WTC11 (cell line): ENCODE results near the gene CDYL. TPM values are rescaled to one million over a fixed set of nuclear protein-coding genes. Genes with fewer than 3 reads are reported as not detected.

Experiments used
- ATAC-seq: fragments of 200-7000 bp; cut with Tn5 transposase; 2 replicates; pipeline ENCODE4 v1.10.0; 2021; ENCODE audit warnings: mild to moderate bottlenecking, moderate library complexity
- CTCF ChIA-PET: fragments of 300-600 bp; sonication (Branson Sonifier 250); formaldehyde crosslinking; loops from one replicate; lab custom pipeline; 2021; ENCODE audit warnings: antibody characterized with exemption; lab: Charles Lee
- POLR2A ChIA-PET: fragments of 350-600 bp; sonication (Branson Sonifier 250); formaldehyde crosslinking; loops from one replicate; lab custom pipeline; 2021; ENCODE audit warnings: antibody characterized with exemption; lab: Charles Lee
- DNase-seq: peaks from one replicate; pipeline ENCODE4 v3.0.0; 2021; ENCODE audit warnings: low spot score
- H3K27ac Mint-ChIP-seq: 2 replicates; pipeline ENCODE4 v1.8.0; 2021; ENCODE audit warnings: mixed read lengths
- H3K27me3 Mint-ChIP-seq: 2 replicates; pipeline ENCODE4 v1.8.0; 2021; ENCODE audit warnings: low read depth, mild to moderate bottlenecking, moderate library complexity, mixed read lengths
- H3K36me3 Mint-ChIP-seq: 2 replicates; pipeline ENCODE4 v1.8.0; 2021; ENCODE audit warnings: mixed read lengths
- H3K4me1 Mint-ChIP-seq: 2 replicates; pipeline ENCODE4 v1.8.0; 2022; ENCODE audit warnings: mixed read lengths
- H3K4me3 Mint-ChIP-seq: 2 replicates; pipeline ENCODE4 v1.8.0; 2021; ENCODE audit warnings: mild to moderate bottlenecking, moderate library complexity, mixed read lengths
- H3K9me3 Mint-ChIP-seq: 2 replicates; pipeline ENCODE4 v1.8.0; 2021; ENCODE audit warnings: mixed read lengths
- ATF6 ChIP-seq: sonication (generic); formaldehyde crosslinking; IDR thresholded peaks from 2 replicates; pipeline ENCODE4 v1.8.1; 2023; ENCODE audit warnings: mild to moderate bottlenecking, missing genetic modification reagents
- CBFB ChIP-seq: sonication (generic); formaldehyde crosslinking; IDR thresholded peaks from 2 replicates; pipeline ENCODE4 v1.8.1; 2022; ENCODE audit warnings: mild to moderate bottlenecking, low read depth, missing genetic modification reagents
- CREB1 ChIP-seq: sonication (generic); formaldehyde crosslinking; IDR thresholded peaks from 2 replicates; pipeline ENCODE4 v1.8.0; 2023; ENCODE audit warnings: mild to moderate bottlenecking, missing genetic modification reagents
- GTF2I ChIP-seq: fragments of 250-450 bp; sonication (Bioruptor Pico); conservative IDR thresholded peaks from 2 replicates; pipeline ENCODE4 v1.4.0; 2021; ENCODE audit warnings: mild to moderate bottlenecking
- HMGXB4 ChIP-seq: sonication (generic); formaldehyde crosslinking; IDR thresholded peaks from 2 replicates; pipeline ENCODE4 v1.8.1; 2023; ENCODE audit warnings: mild to moderate bottlenecking, moderate library complexity, missing genetic modification reagents
- IRF2 ChIP-seq: sonication (generic); formaldehyde crosslinking; IDR thresholded peaks from 2 replicates; pipeline ENCODE4 v1.8.0; 2022; ENCODE audit warnings: low read depth, missing genetic modification reagents, borderline replicate concordance
- KAT7 ChIP-seq: sonication (generic); formaldehyde crosslinking; IDR thresholded peaks from 2 replicates; pipeline ENCODE4 v1.8.1; 2023; ENCODE audit warnings: missing genetic modification reagents, mild to moderate bottlenecking, borderline replicate concordance
- MLX ChIP-seq: sonication (generic); formaldehyde crosslinking; IDR thresholded peaks from 2 replicates; pipeline ENCODE4 v1.8.1; 2023; ENCODE audit warnings: mild to moderate bottlenecking, missing genetic modification reagents, moderate library complexity
- MXD4 ChIP-seq: fragments of 250-450 bp; sonication (Bioruptor Pico); IDR thresholded peaks from 2 replicates; pipeline ENCODE4 v1.8.0; 2021; ENCODE audit warnings: mild to moderate bottlenecking, moderate library complexity, borderline replicate concordance
- NR3C1 ChIP-seq: sonication (generic); formaldehyde crosslinking; conservative IDR thresholded peaks from 2 replicates; pipeline ENCODE4 v1.8.1; 2023; ENCODE audit warnings: low read depth, mild to moderate bottlenecking, missing genetic modification reagents
- PRRX2 ChIP-seq: fragments of 250-450 bp; sonication (Bioruptor Pico); IDR thresholded peaks from 2 replicates; pipeline ENCODE4 v1.8.0; 2021; ENCODE audit warnings: mild to moderate bottlenecking
- RORB ChIP-seq: fragments of 250-450 bp; sonication (Bioruptor Pico); IDR thresholded peaks from 2 replicates; pipeline ENCODE4 v1.9.0; 2021; ENCODE audit warnings: mild to moderate bottlenecking
- SMAD4 ChIP-seq: sonication (generic); formaldehyde crosslinking; IDR thresholded peaks from 2 replicates; pipeline ENCODE4 v1.8.0; 2022; ENCODE audit warnings: mild to moderate bottlenecking, missing genetic modification reagents
- TEAD4 ChIP-seq: sonication (generic); formaldehyde crosslinking; IDR thresholded peaks from 2 replicates; pipeline ENCODE4 v1.8.0; 2022; ENCODE audit warnings: mild to moderate bottlenecking, missing genetic modification reagents
- TP53 ChIP-seq: sonication (generic); formaldehyde crosslinking; IDR thresholded peaks from 2 replicates; pipeline ENCODE4 v1.8.1; 2023; ENCODE audit warnings: mild to moderate bottlenecking, missing genetic modification reagents
- USF2 ChIP-seq: sonication (generic); formaldehyde crosslinking; IDR thresholded peaks from 2 replicates; pipeline ENCODE4 v1.8.1; 2023; ENCODE audit warnings: mild to moderate bottlenecking, missing genetic modification reagents, moderate library complexity
- ZMAT4 ChIP-seq: fragments of 250-450 bp; sonication (Bioruptor Pico); IDR thresholded peaks from 2 replicates; pipeline ENCODE4 v1.9.0; 2021; ENCODE audit warnings: mild to moderate bottlenecking
- ZNF121 ChIP-seq: sonication (generic); formaldehyde crosslinking; IDR thresholded peaks from 2 replicates; pipeline ENCODE4 v1.8.0; 2023; ENCODE audit warnings: missing genetic modification reagents
- ZNF512 ChIP-seq: sonication (generic); formaldehyde crosslinking; IDR thresholded peaks from 2 replicates; pipeline ENCODE4 v1.8.1; 2022; ENCODE audit warnings: missing genetic modification reagents, borderline replicate concordance
- total RNA-seq: library from RNA; stranded (reverse); gene quantifications from 3 replicates; pipeline ENCODE4 v1.2.3, GENCODE V29; 2021

The CDYL gene
- total RNA-seq, 1 experiment from 2014 or later: 92.0 TPM

- CTCF ChIA-PET: interaction anchor here (0.6 to 1.5 kb wide), 2 partner anchors 24 to 182 kb away, joined by 3 read pairs; no protein-coding TSS in a partner anchor
- no peak for ATAC-seq
- peak overlapping the region; percentile 6; the same call in 1 of the 2 replicates for H3K27ac Mint-ChIP-seq
- H3K9me3 Mint-ChIP-seq: no peaks in the 10 kb centered on the region
- POLR2A ChIA-PET: no interaction called here
- H3K4me1 Mint-ChIP-seq: peaks cover 31% of the 10 kb centered on the region
- no peak for DNase-seq
- no peaks in the 10 kb centered on the region for H3K27me3 Mint-ChIP-seq
- no peaks in the 10 kb centered on the region for H3K36me3 Mint-ChIP-seq
- no peak overlapping the region for H3K4me3 Mint-ChIP-seq
- TF ChIP-seq ZMAT4 (CRISPR knock-in tag) (no peak), CBFB (CRISPR knock-in tag) (no peak), USF2 (no peak), HMGXB4 (CRISPR knock-in tag) (no peak), ZNF512 (CRISPR knock-in tag) (no peak), RORB (CRISPR knock-in tag) (no peak), ZNF121 (CRISPR knock-in tag) (no peak), TEAD4 (CRISPR knock-in tag) (no peak), SMAD4 (CRISPR knock-in tag) (no peak), CREB1 (CRISPR knock-in tag) (no peak), IRF2 (CRISPR knock-in tag) (no peak), MLX (CRISPR knock-in tag) (no peak), MXD4 (CRISPR knock-in tag) (no peak), KAT7 (no peak), GTF2I (no peak), TP53 (no peak), PRRX2 (CRISPR knock-in tag) (no peak), NR3C1 (CRISPR knock-in tag) (no peak)
These were observed 44.6 kb downstream of the CDYL start for GRCh38 chr6:4820704-4821276.

- DNase-seq (no peak), ATAC-seq (no peak)
- ChIA-PET CTCF (no interaction called here), POLR2A (no interaction called here)
- Mint-ChIP-seq H3K36me3 (peaks cover 11% of the 10 kb centered on the region), H3K27ac (no peak overlapping the region), H3K4me3 (no peak overlapping the region), H3K4me1 (peaks cover 27% of the 10 kb centered on the region), H3K9me3 (peaks cover 13% of the 10 kb centered on the region), H3K27me3 (no peaks in the 10 kb centered on the region)
- TF ChIP-seq ATF6 (CRISPR knock-in tag) (no peak), GTF2I (no peak)
These were observed 46.3 kb downstream of the CDYL start for GRCh38 chr6:4822476-4822875.
